D341Med (cell line): ENCODE results near the gene GPR143.

Source experiments
- DNase-seq: peaks from one replicate; pipeline ENCODE4 v3.0.0; 2012; ENCODE audit warnings: low spot score

GPR143 gene

GRCh38 chrX:9708086-9708485 is 57.6 kb downstream of the GPR143 start:
- DNase-seq = no peak

- DNase-seq = no peak
Measured at GRCh38 chrX:9707306-9708033, 58.2 kb downstream of the GPR143 start.

GRCh38 chrX:9706421-9706820 is 59.2 kb downstream of the GPR143 start:
- DNase-seq = no peak

DNA sequence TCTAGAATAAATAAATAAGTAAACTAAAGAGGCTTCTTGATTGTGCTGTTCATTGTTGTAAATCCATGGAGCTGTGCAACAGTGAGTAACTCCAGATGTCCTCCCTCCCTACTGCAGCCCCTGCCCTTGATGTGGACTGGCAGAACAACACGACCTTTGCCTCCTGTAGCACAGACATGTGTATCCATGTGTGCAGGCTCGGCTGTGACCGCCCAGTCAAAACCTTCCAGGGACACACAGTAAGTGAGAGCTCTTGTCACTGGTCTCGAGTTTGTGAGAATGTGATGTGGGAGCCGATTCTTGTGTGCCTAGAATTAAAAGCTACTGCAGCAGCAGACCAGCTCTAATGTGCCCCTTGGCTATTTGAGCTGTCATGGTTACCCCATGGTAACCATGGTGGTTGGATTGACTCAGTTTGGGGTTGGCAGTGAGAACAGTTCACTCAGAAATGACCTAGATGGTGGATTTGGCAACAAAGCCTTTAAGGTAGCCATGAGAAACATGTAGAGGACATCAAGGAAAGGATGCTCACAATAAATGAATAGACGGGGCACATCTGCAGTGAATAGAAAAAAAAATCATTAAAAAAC is 60.7 kb downstream of the GPR143 start:
- no peak for DNase-seq

GRCh38 chrX:9703406-9703805 is 62.2 kb downstream of the GPR143 start:
- DNase-seq = no peak

GRCh38 chrX:9701790-9702189 is 63.9 kb downstream of the GPR143 start:
- DNase-seq = no peak

- DNase-seq = no peak
Measured at GRCh38 chrX:9700555-9700954, 65.1 kb downstream of the GPR143 start.

GRCh38 chrX:9698576-9698975 is 67.1 kb downstream of the GPR143 start:
- no peak for DNase-seq

DNA sequence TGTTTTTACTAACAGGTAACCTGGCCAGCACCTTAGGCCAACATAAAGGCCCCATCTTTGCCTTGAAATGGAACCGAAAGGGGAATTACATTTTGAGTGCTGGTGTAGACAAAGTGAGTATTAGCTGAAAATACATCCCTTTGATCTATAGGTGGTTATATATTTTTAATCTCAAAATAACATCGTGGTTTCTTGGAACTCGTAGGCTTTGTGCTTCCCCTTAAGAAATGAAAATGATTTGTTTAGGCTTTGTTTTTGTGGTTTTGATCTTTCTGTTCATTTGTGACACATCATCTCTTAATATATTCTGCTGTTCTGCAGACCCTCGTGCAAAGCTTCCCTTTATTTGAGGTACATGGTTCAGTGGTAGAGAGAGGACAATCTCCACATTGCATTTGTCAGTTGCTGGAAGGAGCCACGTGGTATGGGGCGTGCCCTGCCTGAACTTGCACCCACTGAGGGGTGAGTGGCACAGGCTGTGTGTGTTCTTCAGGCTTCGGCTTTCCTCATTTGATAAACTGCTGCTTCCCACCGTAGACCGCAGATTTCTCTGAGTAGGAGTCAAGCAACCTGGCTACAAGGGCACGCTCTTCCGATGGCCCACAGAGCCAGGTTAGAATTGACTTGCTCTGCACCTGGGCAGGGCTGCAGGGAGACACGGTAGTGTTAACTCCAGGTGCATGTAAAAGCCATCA is 72.2 kb downstream of the GPR143 start:
- DNase-seq = no peak

DNA sequence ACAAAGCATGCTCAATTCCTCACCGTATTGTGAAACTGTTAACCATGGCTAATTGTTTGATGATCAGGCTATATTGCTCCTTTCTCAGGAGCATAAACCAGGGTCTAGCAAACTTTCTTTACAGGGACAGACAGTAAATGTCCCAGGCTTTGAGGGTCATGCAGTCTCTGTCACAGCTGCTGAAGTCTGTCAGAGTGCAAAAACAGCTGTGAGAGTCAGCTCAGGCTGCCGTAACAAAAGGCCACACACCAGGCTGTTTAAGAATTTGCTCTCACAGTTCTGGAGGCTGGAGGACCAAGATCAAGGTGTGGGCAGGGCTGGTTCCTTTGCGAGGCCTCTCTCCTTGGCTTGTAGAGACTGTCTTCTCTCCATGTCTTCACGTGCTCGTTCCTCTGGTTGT is 75.6 kb downstream of the GPR143 start:
- DNase-seq = no peak

DNA sequence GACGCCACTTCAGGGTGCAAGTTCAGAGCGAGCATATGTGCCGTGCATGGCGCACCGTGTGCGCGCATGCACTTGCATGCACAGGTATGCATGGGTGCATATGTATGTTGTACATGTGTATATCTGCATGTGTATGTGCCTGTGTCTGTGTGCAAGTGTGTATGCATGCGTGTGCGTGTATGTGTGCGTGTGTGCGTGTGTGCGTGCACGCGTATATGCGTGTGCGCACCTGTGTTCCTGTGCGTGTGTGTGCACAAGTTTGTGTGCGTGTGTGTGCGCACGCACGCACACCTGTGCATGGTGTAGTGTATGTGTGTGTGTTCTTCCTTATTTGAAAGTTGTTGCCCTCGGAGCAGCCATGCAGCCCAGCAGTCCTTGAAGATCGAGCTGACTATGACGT is 76.8 kb downstream of the GPR143 start:
- DNase-seq = no peak

DNA sequence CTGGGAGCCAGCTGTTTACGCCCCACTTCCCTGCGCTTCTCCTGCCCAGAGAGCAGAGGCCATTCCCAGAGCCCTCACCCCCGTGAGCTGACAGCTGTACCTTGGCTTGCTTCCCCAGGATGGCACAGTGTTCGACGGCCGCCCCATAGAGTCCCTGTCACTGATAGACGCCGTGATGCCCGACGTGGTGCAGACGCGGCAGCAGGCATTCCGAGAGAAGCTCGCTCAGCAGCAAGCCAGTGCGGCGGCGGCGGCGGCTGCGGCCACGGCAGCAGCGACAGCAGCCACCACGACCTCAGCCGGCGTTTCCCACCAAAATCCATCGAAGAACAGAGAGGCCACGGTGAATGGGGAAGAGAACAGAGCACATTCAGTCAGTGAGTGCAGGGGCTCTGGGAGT is 77.7 kb downstream of the GPR143 start:
- DNase-seq = no peak

DNA sequence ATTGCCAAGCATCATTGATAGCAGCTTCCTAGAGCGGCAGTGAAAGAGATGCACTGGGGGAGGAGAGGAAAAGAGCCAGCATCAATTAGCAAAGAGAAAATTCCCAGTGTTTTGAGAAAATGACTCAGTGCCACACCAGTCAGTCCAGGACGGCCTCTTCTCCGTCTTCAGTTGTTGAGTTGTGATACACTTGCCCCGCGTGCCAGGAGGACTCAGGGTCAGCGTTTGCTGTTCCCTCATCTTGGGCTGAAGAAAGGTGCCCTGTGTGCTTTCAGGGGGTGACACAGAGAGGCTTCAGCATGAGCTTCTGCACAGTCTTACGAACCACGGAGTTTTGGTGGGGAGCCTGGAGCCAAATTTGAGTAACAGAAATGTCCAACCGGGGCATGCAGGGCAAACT is 82.3 kb downstream of the GPR143 start:
- DNase-seq = no peak

- no peak for DNase-seq
Measured at GRCh38 chrX:9682861-9683260, 82.8 kb downstream of the GPR143 start.

DNA sequence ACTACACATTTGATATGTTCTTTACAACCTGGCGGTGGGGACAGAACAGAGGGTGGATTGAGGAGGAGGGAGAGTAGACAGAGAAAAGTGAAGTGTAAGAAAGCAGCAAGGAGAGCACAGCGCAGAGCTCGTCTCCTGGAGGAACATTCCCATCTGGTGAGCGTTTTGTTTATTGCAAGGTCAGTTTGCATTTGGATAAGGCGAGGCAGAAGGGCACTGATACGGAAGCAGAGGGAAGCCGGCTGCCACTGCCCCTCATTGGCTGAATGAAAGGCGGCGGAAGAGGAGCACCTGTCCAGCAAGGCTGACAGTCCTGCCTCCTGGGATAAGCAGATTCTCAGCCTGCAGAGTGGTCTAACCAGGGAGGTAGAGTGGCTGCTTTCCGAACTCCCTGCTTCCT is 83.2 kb downstream of the GPR143 start:
- DNase-seq = no peak

- no peak for DNase-seq
Measured at GRCh38 chrX:9681422-9681821, 84.2 kb downstream of the GPR143 start.

DNA sequence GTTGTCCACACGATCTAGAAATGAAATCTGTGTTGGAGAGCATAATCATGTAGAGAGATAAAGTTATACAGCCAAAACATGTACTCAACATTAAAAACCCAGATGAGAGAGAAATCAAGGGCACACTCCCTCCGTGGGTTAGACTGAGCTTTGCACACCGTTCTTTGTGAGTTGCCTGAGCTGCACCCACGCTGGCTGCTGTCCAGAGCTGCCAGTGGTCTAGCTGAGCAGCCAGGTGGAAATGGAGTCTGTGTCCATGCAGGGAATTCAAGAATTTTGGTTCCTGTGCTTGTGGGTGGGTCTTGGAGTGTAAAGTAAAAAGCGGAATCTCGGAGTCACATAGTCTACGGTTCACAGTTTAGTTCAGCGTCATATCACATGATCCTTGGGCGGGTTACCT is 84.6 kb downstream of the GPR143 start:
- DNase-seq = no peak

- no peak for DNase-seq
Measured at GRCh38 chrX:9678215-9678965, 87.3 kb downstream of the GPR143 start.

- DNase-seq = no peak
Measured at GRCh38 chrX:9677098-9677739, 88.4 kb downstream of the GPR143 start.

GRCh38 chrX:9676738-9677097 is 88.9 kb downstream of the GPR143 start:
- DNase-seq = no peak

DNA sequence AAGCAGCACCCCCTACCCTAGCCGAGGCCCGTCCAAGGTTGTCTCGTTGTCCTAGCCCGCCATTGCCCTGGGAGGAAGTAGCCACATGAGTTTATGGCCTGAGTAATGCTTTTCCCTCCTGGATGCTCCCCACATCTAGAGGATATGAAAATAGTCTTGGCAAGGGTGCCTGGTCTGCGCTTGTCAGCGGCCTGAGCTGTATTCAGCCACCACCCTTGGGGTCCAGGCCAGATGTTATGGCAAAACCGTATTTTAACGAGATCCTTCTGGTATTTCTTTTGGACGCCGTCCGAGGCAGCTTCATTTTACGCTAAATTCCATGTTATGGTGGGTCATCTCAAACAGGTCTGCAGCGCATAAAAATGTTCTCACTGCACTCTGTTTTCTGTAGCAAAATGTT is 89.3 kb downstream of the GPR143 start:
- no peak for DNase-seq
